Trophoblast cell (in vitro differentiated cells and primary cell): Measurements from ENCODE around the gene TACR2.

Source experiments
- DNase-seq, 2 donors: peaks; one replicate each; pipeline ENCODE4 v3.0.0-alpha.2; 2016
- H2AFZ ChIP-seq: 2 replicates; pipeline ENCODE4 v1.6.1; 2013; ENCODE audit warnings: low read length, moderate library complexity, mild to moderate bottlenecking; ENCODE audit not compliant: insufficient read depth, poor library complexity
- H2AK5ac ChIP-seq: 2 replicates; pipeline ENCODE4 v1.6.1; 2013; ENCODE audit warnings: mild to moderate bottlenecking, low read length
- H2BK120ac ChIP-seq: 2 replicates; pipeline ENCODE4 v1.6.1; 2013; ENCODE audit warnings: low read length, mild to moderate bottlenecking, moderate library complexity; ENCODE audit not compliant: insufficient read depth, poor library complexity
- H2BK12ac ChIP-seq: 2 replicates; pipeline ENCODE4 v1.6.1; 2013; ENCODE audit warnings: mild to moderate bottlenecking, low read length, moderate library complexity
- H2BK5ac ChIP-seq: 2 replicates; pipeline ENCODE4 v1.6.1; 2013; ENCODE audit warnings: low read length, low read depth, moderate library complexity, mild to moderate bottlenecking; ENCODE audit not compliant: poor library complexity
- H3K14ac ChIP-seq: 2 replicates; pipeline ENCODE4 v1.6.1; 2013; ENCODE audit warnings: mild to moderate bottlenecking, low read length
- H3K18ac ChIP-seq: 2 replicates; pipeline ENCODE4 v1.6.1; 2013; ENCODE audit warnings: mild to moderate bottlenecking, low read length
- H3K23ac ChIP-seq: 2 replicates; pipeline ENCODE4 v1.6.1; 2013; ENCODE audit warnings: low read length
- H3K27ac ChIP-seq: 2 replicates; pipeline ENCODE4 v1.5.1; 2013; ENCODE audit warnings: low read depth, mild to moderate bottlenecking, inconsistent platforms, low read length, moderate library complexity
- H3K27me3 ChIP-seq: 2 replicates; pipeline ENCODE4 v1.6.1; 2013; ENCODE audit warnings: inconsistent platforms, mild to moderate bottlenecking, low read length, moderate library complexity; ENCODE audit not compliant: insufficient read depth
- H3K36me3 ChIP-seq, 2 experiments: 1 replicate in 1 of 2; 2 replicates in 1 of 2; pipeline ENCODE4 v1.6.1; 2013; ENCODE audit warnings: low read length in 2 of 2, mild to moderate bottlenecking in 2 of 2, moderate library complexity in 1 of 2; ENCODE audit not compliant: insufficient read depth in 2 of 2, control insufficient read depth in 1 of 2
- H3K4ac ChIP-seq: 2 replicates; pipeline ENCODE4 v1.6.1; 2013; ENCODE audit warnings: low read depth, mild to moderate bottlenecking, low read length, moderate library complexity
- H3K4me1 ChIP-seq, 2 experiments: 1 replicate in 1 of 2; 2 replicates in 1 of 2; pipeline ENCODE4 v1.6.1; 2013; ENCODE audit warnings: low read length in 2 of 2, mild to moderate bottlenecking in 2 of 2, moderate library complexity in 1 of 2; ENCODE audit not compliant: insufficient read depth in 2 of 2, control insufficient read depth in 1 of 2
- H3K4me2 ChIP-seq: 2 replicates; pipeline ENCODE4 v1.6.1; 2013; ENCODE audit warnings: inconsistent platforms, mild to moderate bottlenecking, low read length, moderate library complexity
- H3K4me3 ChIP-seq: 2 replicates; pipeline ENCODE4 v1.5.1; 2013; ENCODE audit warnings: mild to moderate bottlenecking, low read depth, low read length, inconsistent platforms
- H3K79me1 ChIP-seq: one replicate; pipeline ENCODE4 v1.6.1; 2013; ENCODE audit warnings: low read length
- H3K79me2 ChIP-seq: 2 replicates; pipeline ENCODE4 v1.6.1; 2013; ENCODE audit warnings: low read length, mild to moderate bottlenecking; ENCODE audit not compliant: control insufficient read depth, insufficient read depth, poor library complexity
- H3K9ac ChIP-seq: 2 replicates; pipeline ENCODE4 v1.6.1; 2013; ENCODE audit warnings: mild to moderate bottlenecking, low read length
- H3K9me3 ChIP-seq: 2 replicates; pipeline ENCODE4 v1.6.1; 2013; ENCODE audit warnings: low read depth, mild to moderate bottlenecking, control low read depth, inconsistent platforms, low read length; ENCODE audit not compliant: insufficient read depth
- H4K12ac ChIP-seq: 2 replicates; pipeline ENCODE4 v1.6.1; 2013; ENCODE audit warnings: low read depth, mild to moderate bottlenecking, low read length, moderate library complexity
- H4K8ac ChIP-seq: 2 replicates; pipeline ENCODE4 v1.6.1; 2013; ENCODE audit warnings: low read depth, mild to moderate bottlenecking, low read length, moderate library complexity
- H4K91ac ChIP-seq: one replicate; pipeline ENCODE4 v1.6.1; 2013; ENCODE audit warnings: low read depth, mild to moderate bottlenecking, low read length, moderate library complexity
- WGBS: extraction: QIAGEN DNeasy Blood & Tissue Kit; methylation state at CpG from one replicate; pipeline ENCODE4 v1.1.7; 2013; ENCODE audit warnings: missing lambda C conversion rate; ENCODE audit not compliant: insufficient read length, insufficient coverage; ENCODE audit errors: extremely low coverage; 5-methylcytosine and 5-hydroxymethylcytosine counted together

The TACR2 gene

DNA sequence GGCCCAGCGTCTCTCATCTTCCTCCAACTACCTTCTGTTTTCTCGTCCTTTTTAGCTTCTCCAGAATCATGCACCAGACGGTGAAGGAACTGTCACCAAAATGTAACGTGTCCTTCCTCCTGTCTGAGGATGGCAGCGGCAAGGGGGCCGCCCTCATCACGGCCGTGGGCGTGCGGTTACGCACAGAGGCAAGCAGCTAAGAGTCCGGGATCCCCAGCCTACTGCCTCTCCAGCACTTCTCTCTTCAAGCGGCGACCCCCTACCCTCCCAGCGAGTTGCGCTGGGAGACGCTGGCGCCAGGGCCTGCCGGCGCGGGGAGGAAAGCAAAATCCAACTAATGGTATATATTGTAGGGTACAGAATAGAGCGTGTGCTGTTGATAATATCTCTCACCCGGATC is 15.8 kb downstream of the TACR2 start:
- H4K12ac ChIP-seq, result no peak overlapping the region
- H2BK12ac ChIP-seq, result no peak overlapping the region
- no peak overlapping the region for H3K23ac ChIP-seq
- no peak overlapping the region for H3K4ac ChIP-seq
- H2AK5ac ChIP-seq, result no peak overlapping the region
- H3K79me1 ChIP-seq, result no peaks in the 10 kb centered on the region
- H3K4me2 ChIP-seq, result no peak overlapping the region
- H3K27ac ChIP-seq, result no peak overlapping the region
- no peak overlapping the region for H2BK120ac ChIP-seq
- H3K79me2 ChIP-seq, result no peaks in the 10 kb centered on the region
- H3K4me3 ChIP-seq, result no peak overlapping the region
- H4K8ac ChIP-seq, result no peak overlapping the region
- no peak overlapping the region for H2AFZ ChIP-seq
- H3K14ac ChIP-seq, result no peak overlapping the region
- no peak overlapping the region for H4K91ac ChIP-seq
- H3K36me3 ChIP-seq, result peaks cover 47 to 50% of the 10 kb centered on the region in 2 experiments
- H3K9ac ChIP-seq, result no peak overlapping the region
- H2BK5ac ChIP-seq, result no peak overlapping the region
- no peak for DNase-seq
- whole genome bisulfite sequencing, result no CpG with 5 or more reads among the region's 23 CpGs
- no peaks in the 10 kb centered on the region for H3K9me3 ChIP-seq
- peaks cover 0 to under 1% of the 10 kb centered on the region in 2 experiments for H3K4me1 ChIP-seq
- H3K18ac ChIP-seq, result no peak overlapping the region
- no peaks in the 10 kb centered on the region for H3K27me3 ChIP-seq

GRCh38 chr10:69398466-69398865 is 18.3 kb downstream of the TACR2 start:
- Histone ChIP-seq H4K12ac (no peak overlapping the region), H3K14ac (no peak overlapping the region), H3K4me2 (no peak overlapping the region), H3K23ac (no peak overlapping the region), H2BK5ac (no peak overlapping the region), H3K27me3 (no peaks in the 10 kb centered on the region), H3K4ac (no peak overlapping the region), H2BK12ac (no peak overlapping the region), H3K9ac (no peak overlapping the region), H3K79me1 (no peaks in the 10 kb centered on the region), H3K4me1 (no peaks in the 10 kb centered on the region), H3K27ac (no peak overlapping the region), H4K91ac (no peak overlapping the region), H4K8ac (no peak overlapping the region), H3K79me2 (no peaks in the 10 kb centered on the region), H3K36me3 (peaks cover 54 to 64% of the 10 kb centered on the region in 2 experiments), H3K9me3 (no peaks in the 10 kb centered on the region), H3K18ac (no peak overlapping the region), H3K4me3 (no peak overlapping the region), H2BK120ac (no peak overlapping the region), H2AFZ (no peak overlapping the region), H2AK5ac (no peak overlapping the region)
- no peak for DNase-seq
- no CpG with 5 or more reads among the region's 16 CpGs for WGBS

DNA sequence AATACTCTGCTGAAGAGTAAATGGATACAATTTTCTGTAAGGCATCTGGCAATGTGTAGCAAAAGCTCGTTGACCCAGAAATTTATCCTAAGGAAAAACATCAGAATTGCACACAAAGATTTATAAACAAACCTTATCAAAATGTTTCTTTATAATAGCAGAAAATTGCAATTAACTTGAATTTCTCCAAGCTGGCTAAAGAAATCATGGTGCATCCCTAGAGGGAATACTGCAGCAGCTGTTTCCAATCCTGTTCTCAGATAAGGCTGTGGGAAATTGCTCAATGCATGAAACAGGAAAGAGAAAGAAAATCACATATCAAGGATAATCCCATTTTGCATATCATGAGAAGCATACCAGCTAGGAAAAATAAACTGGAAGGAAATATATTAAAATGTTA is 18.7 kb downstream of the TACR2 start:
- Histone ChIP-seq H2AK5ac (no peak overlapping the region), H3K4me3 (no peak overlapping the region), H3K23ac (no peak overlapping the region), H3K27me3 (no peaks in the 10 kb centered on the region), H3K36me3 (peaks cover 51 to 67% of the 10 kb centered on the region in 2 experiments), H3K9ac (no peak overlapping the region), H3K4me2 (no peak overlapping the region), H4K8ac (no peak overlapping the region), H2BK5ac (no peak overlapping the region), H4K91ac (no peak overlapping the region), H3K9me3 (no peaks in the 10 kb centered on the region), H4K12ac (no peak overlapping the region), H3K27ac (no peak overlapping the region), H3K4me1 (no peaks in the 10 kb centered on the region), H3K14ac (no peak overlapping the region), H3K79me2 (no peaks in the 10 kb centered on the region), H2BK12ac (no peak overlapping the region), H3K18ac (no peak overlapping the region), H2AFZ (no peak overlapping the region), H2BK120ac (no peak overlapping the region), H3K4ac (no peak overlapping the region), H3K79me1 (no peaks in the 10 kb centered on the region)
- WGBS, result no CpG with 5 or more reads among the region's 1 CpG
- no peak for DNase-seq

DNA sequence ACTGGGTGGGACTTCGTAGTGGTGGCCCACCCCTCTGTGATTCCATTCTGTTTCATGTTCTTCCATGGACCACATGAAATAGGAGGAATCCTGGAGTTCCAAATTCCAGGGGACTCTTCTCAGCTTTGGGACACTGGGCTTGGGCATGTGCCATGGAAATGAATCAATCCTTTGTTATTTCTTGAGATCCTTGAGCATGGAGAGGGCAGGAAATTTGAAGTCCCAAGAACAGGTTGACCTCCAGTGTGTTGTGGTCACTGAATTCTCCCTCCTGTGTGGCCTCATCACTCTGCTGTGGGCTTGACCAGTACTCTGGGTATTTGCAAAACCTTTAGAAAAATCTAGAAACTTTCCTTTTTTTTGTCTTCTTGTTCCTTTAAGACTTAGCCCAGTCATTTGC is 22.7 kb downstream of the TACR2 start:
- no peak for DNase-seq
- Histone ChIP-seq H3K27ac (no peak overlapping the region), H3K36me3 (peaks cover 40 to 55% of the 10 kb centered on the region in 2 experiments), H3K9me3 (peaks cover 1% of the 10 kb centered on the region), H3K4me3 (no peak overlapping the region), H3K4me1 (no peaks in the 10 kb centered on the region), H3K23ac (no peak overlapping the region), H3K18ac (no peak overlapping the region), H2BK5ac (no peak overlapping the region), H3K27me3 (no peaks in the 10 kb centered on the region), H3K4ac (no peak overlapping the region), H3K14ac (no peak overlapping the region), H2BK120ac (no peak overlapping the region), H2AK5ac (no peak overlapping the region), H2BK12ac (no peak overlapping the region), H4K91ac (no peak overlapping the region), H4K8ac (no peak overlapping the region), H3K79me2 (no peaks in the 10 kb centered on the region), H3K9ac (no peak overlapping the region), H3K4me2 (no peak overlapping the region), H3K79me1 (no peaks in the 10 kb centered on the region), H2AFZ (no peak overlapping the region), H4K12ac (no peak overlapping the region)
- WGBS, result no CpG with 5 or more reads among the region's 1 CpG
